Vagina (tissue), 2 donors: ENCODE data around the gene LAMB2. TPM values are rescaled to one million over a fixed set of nuclear protein-coding genes. Genes with fewer than 3 reads are reported as not detected.

Experiments used
- DNase-seq, 2 donors: peaks; one replicate each; pipeline ENCODE4 v3.0.0-alpha.2; 2017; ENCODE audit errors: extremely low spot score in 2 of 2
- H3K27ac ChIP-seq: fragments of 200-600 bp; sonication (generic); one replicate; pipeline ENCODE4 v1.5.1; 2019
- H3K27me3 ChIP-seq: fragments of 200-600 bp; sonication (generic); one replicate; pipeline ENCODE4 v1.5.1; 2019
- H3K36me3 ChIP-seq, 2 donors: fragments of 200-600 bp; sonication (generic); one replicate each; pipeline ENCODE4 v1.5.1; 2017 to 2019
- H3K4me1 ChIP-seq: fragments of 200-600 bp; sonication (generic); one replicate; pipeline ENCODE4 v1.5.1; 2019
- H3K4me3 ChIP-seq, 2 donors: fragments of 200-600 bp; sonication (generic); 1 replicate in 1 of 2; 2 replicates in 1 of 2; pipeline ENCODE4 v1.5.1; 2016 to 2019
- H3K9me3 ChIP-seq: fragments of 200-600 bp; sonication (generic); one replicate; pipeline ENCODE4 v1.5.1; 2019
- POLR2A ChIP-seq, 2 donors: fragments of 450-650 bp; IDR thresholded peaks; one replicate each; pipeline ENCODE4 v1.6.1; 2017; ENCODE audit warnings: antibody characterized with exemption in 2 of 2, mild to moderate bottlenecking in 2 of 2, moderate library complexity in 2 of 2
- POLR2AphosphoS5 ChIP-seq, 2 donors: sonication (generic); formaldehyde crosslinking; IDR thresholded peaks; one replicate each; pipeline ENCODE4 v1.9.0; 2017; ENCODE audit warnings: antibody characterized with exemption in 2 of 2, mild to moderate bottlenecking in 2 of 2, low read depth in 1 of 2; ENCODE audit not compliant: insufficient read depth in 1 of 2
- intact Hi-C: fragments of 100-400 bp; cut with DNase I; formaldehyde crosslinking; loops from one replicate; pipeline ENCODE4 v1.15.1; 2023
- total RNA-seq: library from RNA; depleted of rRNA; stranded (reverse); fragments of >200 nt; gene quantifications from one replicate; pipeline ENCODE4 v1.2.3, GENCODE V29; 2016
- TF ChIP-seq, protein P1 (sequence below), 3 experiments: fragments of 450-650 bp in 2 of 3; fragments of 200-600 bp in 1 of 3; sonication (generic) in 1 of 3; IDR thresholded peaks; one replicate each; pipeline ENCODE4 v1.5.1; 2017 to 2019; ENCODE audit warnings: antibody characterized with exemption in 3 of 3, mild to moderate bottlenecking in 2 of 3, moderate library complexity in 2 of 3

LAMB2 gene
- total RNA-seq, 1 donor from 2014 or later = 526 TPM

DNA sequence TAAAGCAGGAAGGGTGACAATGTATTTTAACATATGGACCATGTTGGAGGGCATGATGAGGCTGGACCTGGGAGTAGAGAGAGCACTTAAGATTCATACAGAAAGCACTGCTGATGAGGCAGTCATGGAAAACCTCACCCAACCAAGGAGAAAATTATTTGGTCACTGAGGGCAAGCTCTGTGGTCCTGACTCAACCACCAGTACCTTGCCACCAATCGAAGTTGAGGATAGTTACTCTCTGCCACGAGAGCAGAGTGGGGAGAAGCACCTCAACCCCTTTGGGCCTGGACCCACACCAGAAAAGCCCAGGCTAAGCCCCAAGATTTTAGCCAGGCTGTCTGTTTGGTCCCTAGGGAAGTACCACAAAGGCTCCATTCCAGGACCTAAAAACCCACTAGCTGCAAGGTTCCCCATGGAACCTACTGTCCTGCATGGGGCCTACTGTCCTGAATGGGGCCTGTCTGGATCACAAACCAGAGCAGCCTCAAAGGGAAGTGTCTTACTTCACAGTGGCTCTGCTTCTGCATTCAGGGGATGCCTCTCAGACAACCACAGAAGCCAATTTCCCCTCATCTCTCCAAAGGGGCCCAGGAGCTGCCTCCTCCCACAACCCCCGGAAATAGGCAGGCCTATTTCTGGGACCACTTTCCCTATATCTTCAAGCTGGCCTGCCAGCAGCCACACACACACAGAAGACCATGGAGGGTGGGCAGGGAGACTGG, 29.1 kb upstream of the LAMB2 start:
- peaks cover 0 to 12% of the 10 kb centered on the region in 2 donors for H3K36me3 ChIP-seq
- intact Hi-C loops = no loop called here
- peaks cover 21% of the 10 kb centered on the region for H3K4me1 ChIP-seq
- H3K27ac ChIP-seq = no peak overlapping the region
- no peak overlapping the region for H3K4me3 ChIP-seq
- DNase-seq = no peak
- no peaks in the 10 kb centered on the region for H3K27me3 ChIP-seq
- TF ChIP-seq POLR2A (IDR thresholded peaks at IDR 0.05) (no peak), POLR2AphosphoS5 (IDR thresholded peaks at IDR 0.05; ENCODE audit: insufficient read depth in 1 of 2, low read depth in 1 of 2) (no peak)
- TF ChIP-seq, protein P1, sequence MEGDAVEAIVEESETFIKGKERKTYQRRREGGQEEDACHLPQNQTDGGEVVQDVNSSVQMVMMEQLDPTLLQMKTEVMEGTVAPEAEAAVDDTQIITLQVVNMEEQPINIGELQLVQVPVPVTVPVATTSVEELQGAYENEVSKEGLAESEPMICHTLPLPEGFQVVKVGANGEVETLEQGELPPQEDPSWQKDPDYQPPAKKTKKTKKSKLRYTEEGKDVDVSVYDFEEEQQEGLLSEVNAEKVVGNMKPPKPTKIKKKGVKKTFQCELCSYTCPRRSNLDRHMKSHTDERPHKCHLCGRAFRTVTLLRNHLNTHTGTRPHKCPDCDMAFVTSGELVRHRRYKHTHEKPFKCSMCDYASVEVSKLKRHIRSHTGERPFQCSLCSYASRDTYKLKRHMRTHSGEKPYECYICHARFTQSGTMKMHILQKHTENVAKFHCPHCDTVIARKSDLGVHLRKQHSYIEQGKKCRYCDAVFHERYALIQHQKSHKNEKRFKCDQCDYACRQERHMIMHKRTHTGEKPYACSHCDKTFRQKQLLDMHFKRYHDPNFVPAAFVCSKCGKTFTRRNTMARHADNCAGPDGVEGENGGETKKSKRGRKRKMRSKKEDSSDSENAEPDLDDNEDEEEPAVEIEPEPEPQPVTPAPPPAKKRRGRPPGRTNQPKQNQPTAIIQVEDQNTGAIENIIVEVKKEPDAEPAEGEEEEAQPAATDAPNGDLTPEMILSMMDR (IDR thresholded peaks at IDR 0.05) = no peak
- H3K9me3 ChIP-seq = no peaks in the 10 kb centered on the region

DNA sequence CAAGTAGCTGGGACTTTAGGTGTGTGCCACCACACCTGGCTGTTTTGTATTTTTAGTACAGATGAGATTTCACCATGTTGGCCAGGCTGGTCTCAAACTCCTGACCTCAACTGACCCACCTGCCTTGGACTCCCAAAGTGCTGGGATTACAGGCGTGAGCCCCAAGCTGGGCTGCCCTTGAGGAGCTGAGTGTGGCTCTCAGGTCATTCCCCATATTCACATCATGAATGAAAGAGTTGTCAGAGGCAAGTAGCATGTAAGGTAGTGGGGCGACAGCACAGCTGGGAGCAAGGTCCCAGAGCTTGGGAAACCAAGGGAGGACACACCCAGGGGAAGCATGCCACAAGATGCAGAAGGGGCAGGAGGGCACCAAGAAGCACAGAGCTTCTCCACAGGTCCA, 28.3 kb upstream of the LAMB2 start:
- peaks cover 0 to 12% of the 10 kb centered on the region in 2 donors for H3K36me3 ChIP-seq
- H3K4me3 ChIP-seq = no peak overlapping the region
- intact Hi-C loops = no loop called here
- no peaks in the 10 kb centered on the region for H3K9me3 ChIP-seq
- DNase-seq = no peak
- TF ChIP-seq, protein P1 (IDR thresholded peaks at IDR 0.05) = no peak
- TF ChIP-seq POLR2A (IDR thresholded peaks at IDR 0.05) = no peak
- no peak for TF ChIP-seq POLR2AphosphoS5 (IDR thresholded peaks at IDR 0.05; ENCODE audit: insufficient read depth in 1 of 2, low read depth in 1 of 2)
- no peak overlapping the region for H3K27ac ChIP-seq
- no peaks in the 10 kb centered on the region for H3K27me3 ChIP-seq
- H3K4me1 ChIP-seq = peaks cover 14% of the 10 kb centered on the region

- intact Hi-C loops = no loop called here
- Histone ChIP-seq H3K36me3 (peaks cover 0 to 11% of the 10 kb centered on the region in 2 donors), H3K4me3 (no peak overlapping the region), H3K9me3 (no peaks in the 10 kb centered on the region), H3K4me1 (no peaks in the 10 kb centered on the region), H3K27me3 (no peaks in the 10 kb centered on the region), H3K27ac (no peak overlapping the region)
- DNase-seq = peak in 1 of 2 donors; percentile 72
- TF ChIP-seq, protein P1 (IDR thresholded peaks at IDR 0.05) = no peak
- no peak for TF ChIP-seq POLR2A (IDR thresholded peaks at IDR 0.05)
- no peak for TF ChIP-seq POLR2AphosphoS5 (IDR thresholded peaks at IDR 0.05; ENCODE audit: insufficient read depth in 1 of 2, low read depth in 1 of 2)
Observed at GRCh38 chr3:49158792-49159191, 25.9 kb upstream of the LAMB2 start.

- no peaks in the 10 kb centered on the region for H3K27me3 ChIP-seq
- peak in 1 of 2 donors; percentile 54 for DNase-seq
- H3K27ac ChIP-seq = no peak overlapping the region
- TF ChIP-seq POLR2A (IDR thresholded peaks at IDR 0.05) (no peak), POLR2AphosphoS5 (IDR thresholded peaks at IDR 0.05; ENCODE audit: insufficient read depth in 1 of 2, low read depth in 1 of 2) (no peak)
- TF ChIP-seq, protein P1 (IDR thresholded peaks at IDR 0.05) = peak in 1 of 3 experiments; percentile 8
- no peaks in the 10 kb centered on the region for H3K9me3 ChIP-seq
- H3K36me3 ChIP-seq = peaks cover 0 to 5% of the 10 kb centered on the region in 2 donors
- no peaks in the 10 kb centered on the region for H3K4me1 ChIP-seq
- no peak overlapping the region for H3K4me3 ChIP-seq
- intact Hi-C loops = no loop called here
Observed at GRCh38 chr3:49158103-49158709, 25.4 kb upstream of the LAMB2 start.

- Histone ChIP-seq H3K27me3 (no peaks in the 10 kb centered on the region), H3K4me1 (no peaks in the 10 kb centered on the region), H3K9me3 (no peaks in the 10 kb centered on the region), H3K36me3 (no peaks in the 10 kb centered on the region), H3K27ac (no peak overlapping the region), H3K4me3 (no peak overlapping the region)
- intact Hi-C loops = no loop called here
- DNase-seq = no peak
- TF ChIP-seq POLR2AphosphoS5 (IDR thresholded peaks at IDR 0.05; ENCODE audit: insufficient read depth in 1 of 2, low read depth in 1 of 2) = no peak
Observed at GRCh38 chr3:49157289-49157688, 24.4 kb upstream of the LAMB2 start.
